ENCODE results near the gene NELFE. TPM values are rescaled to one million over a fixed set of nuclear protein-coding genes. Genes with fewer than 3 reads are reported as not detected.

NELFE gene
- total and polyA plus RNA-seq, 2 of the 13 experiments (the other 11 are each of a cell fraction or from before 2014, with no cell fraction given), result 51.3 to 69.8 TPM

GRCh38 chr6:31915351-31915750 lies 43.4 kb downstream of the NELFE start:
- H3K9ac ChIP-seq (ENCODE audit: insufficient read depth, low read depth, low read length), result no peak overlapping the region
- H3K4me3 ChIP-seq (replicated peaks in 1 of 3; ENCODE audit: insufficient read depth in 1 of 3, low read depth in 2 of 3, low read length in 3 of 3), result no peak overlapping the region
- ATAC-seq (peak; percentile 41), DNase-seq (ENCODE audit: low spot score) (no peak), FAIRE-seq (no peak)
- H3K36me3 ChIP-seq (replicated peaks in 1 of 2; ENCODE audit: control insufficient read depth in 1 of 2, insufficient read depth in 2 of 2, low read length in 2 of 2), result no peaks in the 10 kb centered on the region
- H3K27ac ChIP-seq (ENCODE audit: extremely low read length, insufficient read depth, low read length), result no peak overlapping the region
- no peaks in the 10 kb centered on the region for H3K9me3 ChIP-seq (ENCODE audit: low read length)
- H3K27me3 ChIP-seq (ENCODE audit: control insufficient read depth in 1 of 2, insufficient read depth in 2 of 2, low read length in 2 of 2), result no peaks in the 10 kb centered on the region; a peak in 1 of 5 replicates
- in situ Hi-C loops (cut with HindIII; ENCODE audit: extremely low pct_ligation_motif_present, low pct_unique_long_range_greater_than_20kb), result loop anchor here (25.0 kb wide), 1 partner anchor 1047 kb away; the partner anchor contains the start of genes BRD2 and HLA-DMA
- H3K4me2 ChIP-seq (ENCODE audit: low read depth, low read length), result no peak overlapping the region
- no peaks in the 10 kb centered on the region for H4K20me1 ChIP-seq (ENCODE audit: insufficient read depth, low read length)
- no TSS peak for BruUV-seq (replicated peaks)
- TF ChIP-seq ZNF782 (CRISPR knock-in tag; IDR thresholded peaks at IDR 0.05; ENCODE audit: borderline replicate concordance), result no peak
- TF ChIP-seq ZNF543 (CRISPR knock-in tag; IDR thresholded peaks at IDR 0.05), result no peak
- peak; percentile 94 for TF ChIP-seq RBAK (CRISPR knock-in tag; IDR thresholded peaks at IDR 0.05)
- TF ChIP-seq STAG1 (CRISPR knock-in tag; IDR thresholded peaks at IDR 0.05), result no peak
- no peak for TF ChIP-seq RXRA (CRISPR knock-in tag; IDR thresholded peaks at IDR 0.05)
- no peak for TF ChIP-seq ZNF275 (CRISPR knock-in tag; IDR thresholded peaks at IDR 0.05; ENCODE audit: borderline replicate concordance)
- TF ChIP-seq ZNF12 (CRISPR knock-in tag; IDR thresholded peaks at IDR 0.05), result peak; percentile 99
- TF ChIP-seq ZBTB26 (CRISPR knock-in tag; IDR thresholded peaks at IDR 0.05; ENCODE audit: borderline replicate concordance), result no peak
- POLR2A ChIA-PET, result interaction anchor here (0.5 kb wide), 1 partner anchor 25 kb away, joined by 3 read pairs; no protein-coding TSS in a partner anchor
- CTCF ChIA-PET (ENCODE audit: low intra/inter-chr PET ratio, low total read pairs), result no interaction called here
- peaks cover 22% of the 10 kb centered on the region for H3K4me1 ChIP-seq (ENCODE audit: insufficient read depth, low read length)
- no peak overlapping the region for H2AFZ ChIP-seq (ENCODE audit: low read length)
- H3K79me2 ChIP-seq (ENCODE audit: insufficient read depth, low read length), result no peaks in the 10 kb centered on the region
- intact Hi-C loops (cut with micrococcal nuclease; ENCODE audit: unreplicated experiment), result no loop called here
